H1 (cell line): Measurements from ENCODE around the gene URAD. TPM values are rescaled to one million over a fixed set of nuclear protein-coding genes. Genes with fewer than 3 reads are reported as not detected.

ENCODE experiments used
- ASH2L ChIP-seq: fragments of 200-600, 300-600 bp; sonication (generic); IDR thresholded peaks from one replicate; pipeline ENCODE4 v1.7.1; 2017; ENCODE audit warnings: low read length
- BACH1 ChIP-seq: IDR thresholded peaks from 2 replicates; pipeline ENCODE4 v1.6.1; 2012; ENCODE audit warnings: low read length, improper control_type of control experiment
- CHD1 ChIP-seq: IDR thresholded peaks from 2 replicates; pipeline ENCODE4 v1.6.1; 2012; ENCODE audit warnings: low read depth, low read length, improper control_type of control experiment
- CTBP2 ChIP-seq: IDR thresholded peaks from 2 replicates; pipeline ENCODE4 v1.7.0; 2011; ENCODE audit warnings: borderline replicate concordance, mild to moderate bottlenecking, moderate library complexity, mixed read lengths, low read length; ENCODE audit not compliant: insufficient read depth, insufficient read length
- CTCF ChIP-seq, 3 experiments: IDR thresholded peaks; 1 replicate in 2 of 3; 2 replicates in 1 of 3; pipeline versions ENCODE4 v1.5.1 to v1.6.1; 2011; ENCODE audit warnings: low read length in 3 of 3, mild to moderate bottlenecking in 3 of 3, inconsistent platforms in 2 of 3, low read depth in 1 of 3, moderate library complexity in 1 of 3; ENCODE audit not compliant: insufficient read depth in 1 of 3; ENCODE audit errors: control extremely low read depth in 1 of 3
- EGR1 ChIP-seq: IDR thresholded peaks from 2 replicates; pipeline ENCODE4 v1.6.1; 2011; ENCODE audit warnings: low read depth, low read length, borderline replicate concordance
- EP300 ChIP-seq, 2 experiments: IDR thresholded peaks; 1 replicate in 1 of 2; 2 replicates in 1 of 2; pipeline ENCODE4 v1.6.1; 2011 to 2012; ENCODE audit warnings: low read depth in 2 of 2, low read length in 2 of 2, mild to moderate bottlenecking in 2 of 2, borderline replicate concordance in 1 of 2, inconsistent platforms in 1 of 2, moderate library complexity in 1 of 2
- EZH2 ChIP-seq: fragments of 200-600 bp; sonication (generic); IDR thresholded peaks from 2 replicates; pipeline ENCODE4 v1.7.1; 2012; ENCODE audit warnings: low read depth, mild to moderate bottlenecking, moderate library complexity, low read length, inconsistent platforms; ENCODE audit not compliant: severe bottlenecking
- GABPA ChIP-seq: IDR thresholded peaks from 2 replicates; pipeline ENCODE4 v1.6.1; 2011; ENCODE audit warnings: mild to moderate bottlenecking, low read length, moderate library complexity, borderline replicate concordance; ENCODE audit not compliant: insufficient read depth
- KDM5A ChIP-seq: fragments of 200-600 bp; IDR thresholded peaks from 2 replicates; pipeline ENCODE4 v1.7.1; 2012; ENCODE audit warnings: mild to moderate bottlenecking, low read length, inconsistent platforms, mixed read lengths
- NANOG ChIP-seq: IDR thresholded peaks from 2 replicates; pipeline ENCODE4 v1.6.1; 2011; ENCODE audit warnings: low read length, low read depth, mild to moderate bottlenecking, inconsistent platforms; ENCODE audit not compliant: insufficient read depth, poor library complexity, severe bottlenecking
- PHF8 ChIP-seq: fragments of 200-600 bp; sonication (generic); conservative IDR thresholded peaks from 2 replicates; pipeline ENCODE4 v1.7.1; 2012; ENCODE audit warnings: low read depth, mild to moderate bottlenecking, inconsistent platforms, low read length, moderate library complexity
- POU5F1 ChIP-seq: IDR thresholded peaks from 2 replicates; pipeline ENCODE4 v1.6.1; 2011; ENCODE audit warnings: low read depth, mild to moderate bottlenecking, low read length, moderate library complexity
- SAP30 ChIP-seq: fragments of 300-600 bp; sonication (generic); IDR thresholded peaks from 2 replicates; pipeline ENCODE4 v1.7.1; 2012; ENCODE audit warnings: low read length, moderate library complexity, mild to moderate bottlenecking, inconsistent platforms; ENCODE audit not compliant: insufficient read depth, insufficient replicate concordance
- SIN3A ChIP-seq, 2 experiments: IDR thresholded peaks in 1 of 2; conservative IDR thresholded peaks in 1 of 2; 2 replicates each; pipeline ENCODE4 v1.6.1; 2011 to 2012; ENCODE audit warnings: low read length in 2 of 2, improper control_type of control experiment in 1 of 2, low read depth in 1 of 2, mild to moderate bottlenecking in 1 of 2
- SP1 ChIP-seq: IDR thresholded peaks from 2 replicates; pipeline ENCODE4 v1.6.1; 2011; ENCODE audit warnings: low read depth, low read length
- SP2 ChIP-seq: IDR thresholded peaks from 2 replicates; pipeline ENCODE4 v1.6.1; 2012; ENCODE audit warnings: mild to moderate bottlenecking, low read length, inconsistent platforms
- SUZ12 ChIP-seq: fragments of 200-600 bp; sonication (generic); IDR thresholded peaks from 2 replicates; pipeline ENCODE4 v1.6.1; 2012; ENCODE audit warnings: mild to moderate bottlenecking, inconsistent platforms, low read length, moderate library complexity, mixed read lengths
- TAF1 ChIP-seq: IDR thresholded peaks from 2 replicates; pipeline ENCODE4 v1.6.1; 2011; ENCODE audit warnings: mild to moderate bottlenecking, low read depth, low read length
- YY1 ChIP-seq: IDR thresholded peaks from 2 replicates; pipeline ENCODE4 v1.6.1; 2011; ENCODE audit warnings: low read depth, mild to moderate bottlenecking, low read length
- ZNF274 ChIP-seq: IDR thresholded peaks from 2 replicates; pipeline ENCODE4 v1.7.0; 2012; ENCODE audit warnings: low read length, borderline replicate concordance; ENCODE audit errors: extremely low read depth
- polyA plus RNA-seq, 7 experiments: library from polyadenylated mRNA; depleted of rRNA in 3 of 7; stranded (reverse) in 5 of 7; unstranded in 2 of 7; fragments of >200 nt in 5 of 7; fragments of 200-250 nt in 2 of 7; gene quantifications; 1 replicate in 5 of 7; 2 replicates in 1 of 7; 4 replicates in 1 of 7; pipeline versions ENCODE4 v1.2.1 to v1.2.3, GENCODE V29; 2011 to 2013; ENCODE audit warnings: missing spikeins in 2 of 7, mixed read lengths in 2 of 7
- total RNA-seq: library from RNA; stranded (reverse); fragmentation: NEBNext Ultra II Directional; extraction: Animal tissue kit (Norgen Biotek cat#: 25700); gene quantifications from 2 replicates; pipeline ENCODE4 v1.2.1, GENCODE V29; 2021
- TF ChIP-seq, protein P1 (sequence below): IDR thresholded peaks from 2 replicates; pipeline ENCODE4 v1.6.1; 2012; ENCODE audit warnings: inconsistent platforms

The URAD gene
- total and polyA plus RNA-seq, 2 of the 8 experiments (the other 6 are each of a cell fraction or from before 2014, with no cell fraction given), result not detected

- TF ChIP-seq EZH2 (no peak), SIN3A (conservative IDR thresholded peaks at IDR 0.05 in 1 of 2, IDR thresholded peaks at IDR 0.05 in 1 of 2; ENCODE audit: low read depth in 1 of 2, low read length in 2 of 2) (0 out of 4 replicates have a peak, but pooled peaks of 1 of the 2 experiments have one; percentile 21), CTCF (IDR thresholded peaks at IDR 0.05; ENCODE audit: control extremely low read depth in 1 of 3, insufficient read depth in 1 of 3, low read depth in 1 of 3, low read length in 3 of 3) (no peak), ASH2L (peak; percentile 28), SP2 (no peak), EGR1 (0 out of 2 replicates have a peak, but pooled peaks have one; percentile 47), PHF8 (no peak), CHD1 (no peak; the same call in 1 of the 2 replicates), SP1 (peak; percentile 45), SUZ12 (peak; percentile 18), BACH1 (no peak), YY1 (peak; percentile 54; the same call in 1 of the 2 replicates), GABPA (0 out of 2 replicates have a peak, but pooled peaks have one; percentile 19), EP300 (IDR thresholded peaks at IDR 0.05; ENCODE audit: borderline replicate concordance in 1 of 2, low read depth in 2 of 2, low read length in 2 of 2) (no peak), CTBP2 (peak; percentile 79), NANOG (peak; percentile 76), ZNF274 (no peak), SAP30 (no peak), KDM5A (no peak), TAF1 (no peak), POU5F1 (no peak)
- TF ChIP-seq, protein P1, sequence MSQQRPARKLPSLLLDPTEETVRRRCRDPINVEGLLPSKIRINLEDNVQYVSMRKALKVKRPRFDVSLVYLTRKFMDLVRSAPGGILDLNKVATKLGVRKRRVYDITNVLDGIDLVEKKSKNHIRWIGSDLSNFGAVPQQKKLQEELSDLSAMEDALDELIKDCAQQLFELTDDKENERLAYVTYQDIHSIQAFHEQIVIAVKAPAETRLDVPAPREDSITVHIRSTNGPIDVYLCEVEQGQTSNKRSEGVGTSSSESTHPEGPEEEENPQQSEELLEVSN, result no peak
Measured at GRCh38 chr13:27971236-27971645, 17.3 kb downstream of the URAD start (continued).
